Posterior cingulate gyrus (tissue), 11 donors: ENCODE data around the gene UBE3D.
"Not testable (repeated sequence)": the region's sequence is repeated elsewhere in the genome, so short reads cannot be mapped to it uniquely, and the experiment has no call there.

Experiments used
- DNase-seq, 10 donors: peaks; one replicate each; pipeline versions ENCODE4 v3.0.0 to v3.0.0-alpha.2; 2020 to 2021; ENCODE audit warnings: mixed read lengths in 3 of 10
- intact Hi-C: fragments of 100-400 bp; cut with DNase I; formaldehyde crosslinking; loops from one replicate; pipeline ENCODE4 v1.15.1; 2023

The UBE3D gene

GRCh38 chr6:83057705-83058321, 7.8 kb downstream of the UBE3D start:
- intact Hi-C loops, result loop anchor here (2.0 kb wide), 1 partner anchor 805 kb away; no protein-coding TSS in a partner anchor
- DNase-seq, result peak in 9 of 10 donors; percentile 22 to 93 (median 62)

GRCh38 chr6:83055366-83055964, 10.2 kb downstream of the UBE3D start:
- DNase-seq, result peak in 7 of 10 donors; percentile 35 to 87 (median 52)
- intact Hi-C loops, result loop anchor here (1.0 kb wide), 1 partner anchor 784 kb away; no protein-coding TSS in a partner anchor

GRCh38 chr6:83053678-83054077, 12.0 kb downstream of the UBE3D start:
- intact Hi-C loops, result no loop called here
- no peak for DNase-seq

- intact Hi-C loops, result no loop called here
- DNase-seq, result no peak
These were observed 14.1 kb downstream of the UBE3D start for GRCh38 chr6:83051377-83052172.

- intact Hi-C loops, result no loop called here
- no peak for DNase-seq
These were observed 18.4 kb downstream of the UBE3D start for GRCh38 chr6:83047065-83047754.

- intact Hi-C loops, result no loop called here
- no peak for DNase-seq
These were observed 21.4 kb downstream of the UBE3D start for GRCh38 chr6:83044091-83044768.

GRCh38 chr6:83042467-83043053, 23.1 kb downstream of the UBE3D start:
- intact Hi-C loops, result no loop called here

GRCh38 chr6:83038246-83038645, 27.4 kb downstream of the UBE3D start:
- DNase-seq, result no peak
- intact Hi-C loops, result no loop called here

More at GRCh38 chr6:83042467-83043053, 23.1 kb downstream of the UBE3D start:
- DNase-seq, result no peak

GRCh38 chr6:83031689-83032088, 34.0 kb downstream of the UBE3D start:
- peak in 1 of 10 donors; percentile 59 for DNase-seq

GRCh38 chr6:83019741-83020140, 45.9 kb downstream of the UBE3D start:
- no peak for DNase-seq
- intact Hi-C loops, result no loop called here

More at GRCh38 chr6:83031689-83032088, 34.0 kb downstream of the UBE3D start:
- intact Hi-C loops, result no loop called here

- DNase-seq, result not testable (repeated sequence)
These were observed 54.5 kb downstream of the UBE3D start for GRCh38 chr6:83011131-83011530.

GRCh38 chr6:83008626-83009025, 57.0 kb downstream of the UBE3D start:
- intact Hi-C loops, result no loop called here
- DNase-seq, result no peak

More at GRCh38 chr6:83011131-83011530, 54.5 kb downstream of the UBE3D start:
- intact Hi-C loops, result not testable (repeated sequence)

GRCh38 chr6:83006270-83006905, 59.3 kb downstream of the UBE3D start:
- intact Hi-C loops, result no loop called here
- DNase-seq, result no peak

- intact Hi-C loops, result no loop called here
- DNase-seq, result no peak
These were observed 69.5 kb downstream of the UBE3D start for GRCh38 chr6:82996156-82996555.

GRCh38 chr6:82995066-82995465, 70.6 kb downstream of the UBE3D start:
- no peak for DNase-seq

GRCh38 chr6:82989736-82990290, 75.8 kb downstream of the UBE3D start:
- intact Hi-C loops, result no loop called here

More at GRCh38 chr6:82995066-82995465, 70.6 kb downstream of the UBE3D start:
- intact Hi-C loops, result no loop called here

GRCh38 chr6:82988930-82989351, 76.7 kb downstream of the UBE3D start:
- no peak for DNase-seq
- intact Hi-C loops, result no loop called here

More at GRCh38 chr6:82989736-82990290, 75.8 kb downstream of the UBE3D start:
- DNase-seq, result no peak

- no peak for DNase-seq
- intact Hi-C loops, result no loop called here
These were observed 77.7 kb downstream of the UBE3D start for GRCh38 chr6:82987951-82988350.

- no peak for DNase-seq
- intact Hi-C loops, result no loop called here
These were observed 78.2 kb downstream of the UBE3D start for GRCh38 chr6:82987416-82987815.
